Adrenal gland (tissue), 5 donors: ENCODE measurements around the gene ADORA1.

Experiments
- POLR2A ChIP-seq, 2 donors: fragments of 450-650 bp; IDR thresholded peaks; one replicate each; pipeline ENCODE4 v1.6.1; 2017; ENCODE audit warnings: antibody characterized with exemption in 2 of 2, mild to moderate bottlenecking in 2 of 2, moderate library complexity in 1 of 2
- TF ChIP-seq, protein P1 (sequence below), 6 experiments: fragments of 450-650 bp in 4 of 6; fragments of 200-600 bp in 2 of 6; sonication (generic) in 1 of 6; IDR thresholded peaks; 1 replicate in 5 of 6; 2 replicates in 1 of 6; pipeline versions ENCODE4 v1.5.1 to v1.8.0; 2016 to 2021; ENCODE audit warnings: antibody characterized with exemption in 6 of 6, mild to moderate bottlenecking in 2 of 6, moderate library complexity in 1 of 6
- donor health status: DM: no; HTN: no; CAD: no.

DNA sequence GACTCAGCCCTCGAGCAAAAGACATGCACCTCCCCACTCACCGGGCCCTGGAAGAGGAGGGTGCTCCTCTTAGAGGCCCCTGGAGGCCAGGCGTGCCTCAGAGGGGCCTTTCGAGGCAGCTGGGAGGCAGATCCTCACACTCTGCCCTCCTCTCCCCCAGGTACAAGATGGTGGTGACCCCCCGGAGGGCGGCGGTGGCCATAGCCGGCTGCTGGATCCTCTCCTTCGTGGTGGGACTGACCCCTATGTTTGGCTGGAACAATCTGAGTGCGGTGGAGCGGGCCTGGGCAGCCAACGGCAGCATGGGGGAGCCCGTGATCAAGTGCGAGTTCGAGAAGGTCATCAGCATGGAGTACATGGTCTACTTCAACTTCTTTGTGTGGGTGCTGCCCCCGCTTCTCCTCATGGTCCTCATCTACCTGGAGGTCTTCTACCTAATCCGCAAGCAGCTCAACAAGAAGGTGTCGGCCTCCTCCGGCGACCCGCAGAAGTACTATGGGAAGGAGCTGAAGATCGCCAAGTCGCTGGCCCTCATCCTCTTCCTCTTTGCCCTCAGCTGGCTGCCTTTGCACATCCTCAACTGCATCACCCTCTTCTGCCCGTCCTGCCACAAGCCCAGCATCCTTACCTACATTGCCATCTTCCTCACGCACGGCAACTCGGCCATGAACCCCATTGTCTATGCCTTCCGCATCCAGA lies 37.7 kb downstream of the ADORA1 start:
- TF ChIP-seq, protein P1, sequence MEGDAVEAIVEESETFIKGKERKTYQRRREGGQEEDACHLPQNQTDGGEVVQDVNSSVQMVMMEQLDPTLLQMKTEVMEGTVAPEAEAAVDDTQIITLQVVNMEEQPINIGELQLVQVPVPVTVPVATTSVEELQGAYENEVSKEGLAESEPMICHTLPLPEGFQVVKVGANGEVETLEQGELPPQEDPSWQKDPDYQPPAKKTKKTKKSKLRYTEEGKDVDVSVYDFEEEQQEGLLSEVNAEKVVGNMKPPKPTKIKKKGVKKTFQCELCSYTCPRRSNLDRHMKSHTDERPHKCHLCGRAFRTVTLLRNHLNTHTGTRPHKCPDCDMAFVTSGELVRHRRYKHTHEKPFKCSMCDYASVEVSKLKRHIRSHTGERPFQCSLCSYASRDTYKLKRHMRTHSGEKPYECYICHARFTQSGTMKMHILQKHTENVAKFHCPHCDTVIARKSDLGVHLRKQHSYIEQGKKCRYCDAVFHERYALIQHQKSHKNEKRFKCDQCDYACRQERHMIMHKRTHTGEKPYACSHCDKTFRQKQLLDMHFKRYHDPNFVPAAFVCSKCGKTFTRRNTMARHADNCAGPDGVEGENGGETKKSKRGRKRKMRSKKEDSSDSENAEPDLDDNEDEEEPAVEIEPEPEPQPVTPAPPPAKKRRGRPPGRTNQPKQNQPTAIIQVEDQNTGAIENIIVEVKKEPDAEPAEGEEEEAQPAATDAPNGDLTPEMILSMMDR (IDR thresholded peaks at IDR 0.05), result no peak
- TF ChIP-seq POLR2A (IDR thresholded peaks at IDR 0.05), result no peak
